ENCODE results near the gene GALM.

- TF ChIP-seq, protein P1, sequence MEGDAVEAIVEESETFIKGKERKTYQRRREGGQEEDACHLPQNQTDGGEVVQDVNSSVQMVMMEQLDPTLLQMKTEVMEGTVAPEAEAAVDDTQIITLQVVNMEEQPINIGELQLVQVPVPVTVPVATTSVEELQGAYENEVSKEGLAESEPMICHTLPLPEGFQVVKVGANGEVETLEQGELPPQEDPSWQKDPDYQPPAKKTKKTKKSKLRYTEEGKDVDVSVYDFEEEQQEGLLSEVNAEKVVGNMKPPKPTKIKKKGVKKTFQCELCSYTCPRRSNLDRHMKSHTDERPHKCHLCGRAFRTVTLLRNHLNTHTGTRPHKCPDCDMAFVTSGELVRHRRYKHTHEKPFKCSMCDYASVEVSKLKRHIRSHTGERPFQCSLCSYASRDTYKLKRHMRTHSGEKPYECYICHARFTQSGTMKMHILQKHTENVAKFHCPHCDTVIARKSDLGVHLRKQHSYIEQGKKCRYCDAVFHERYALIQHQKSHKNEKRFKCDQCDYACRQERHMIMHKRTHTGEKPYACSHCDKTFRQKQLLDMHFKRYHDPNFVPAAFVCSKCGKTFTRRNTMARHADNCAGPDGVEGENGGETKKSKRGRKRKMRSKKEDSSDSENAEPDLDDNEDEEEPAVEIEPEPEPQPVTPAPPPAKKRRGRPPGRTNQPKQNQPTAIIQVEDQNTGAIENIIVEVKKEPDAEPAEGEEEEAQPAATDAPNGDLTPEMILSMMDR (IDR thresholded peaks at IDR 0.05; ENCODE audit: insufficient read depth, low read length, poor library complexity, severe bottlenecking): no peak
- no peak for TF ChIP-seq EZH2phosphoT487 (conservative IDR thresholded peaks at IDR 0.05; ENCODE audit: low read length)
These were observed 17.7 kb upstream of the GALM start for GRCh38 chr2:38648107-38648761.

All from SU-DHL-6 (cell line).